ENCODE results near the gene MANF. TPM values are rescaled to one million over a fixed set of nuclear protein-coding genes. Genes with fewer than 3 reads are reported as not detected.

Gene MANF
- total RNA-seq, 4 donors from 2014 or later, result 13.7 to 38.3 (median 22.8) TPM

GRCh38 chr3:51340013-51340829 lies 44.9 kb upstream of the MANF start:
- Histone ChIP-seq H3K9me3 (no peaks in the 10 kb centered on the region), H3K36me3 (peaks cover 0 to 17% of the 10 kb centered on the region in 2 donors), H3K4me3 (no peak overlapping the region), H3K27ac (peak overlapping the region; percentile 71 to 79 (median 75)), H3K4me1 (peaks cover 3 to 21% (median 10%) of the 10 kb centered on the region in 3 donors), H3K27me3 (no peaks in the 10 kb centered on the region)
- 35 to 46% methylated on average over 3 of the region's 4 CpGs for WGBS, 2 donors (ENCODE audit: low coverage in 1 of 2)
- peak; percentile 93 for ATAC-seq
- TF ChIP-seq CTCF (IDR thresholded peaks at IDR 0.05) (no peak), POLR2AphosphoS5 (IDR thresholded peaks at IDR 0.05) (peak; percentile 50)

GRCh38 chr3:51340989-51341636 lies 44.0 kb upstream of the MANF start:
- Histone ChIP-seq H3K27me3 (no peaks in the 10 kb centered on the region), H3K27ac (peak overlapping the region; percentile 71 to 79 (median 75)), H3K4me3 (no peak overlapping the region), H3K4me1 (peaks cover 3 to 21% (median 10%) of the 10 kb centered on the region in 3 donors), H3K36me3 (peaks cover 0 to 17% of the 10 kb centered on the region in 2 donors), H3K9me3 (no peaks in the 10 kb centered on the region)
- no peak for ATAC-seq
- 36 to 100% methylated on average over 1 to 2 of the region's 8 CpGs for WGBS, 2 donors (ENCODE audit: low coverage in 1 of 2)
- TF ChIP-seq POLR2AphosphoS5 (IDR thresholded peaks at IDR 0.05) (no peak), CTCF (IDR thresholded peaks at IDR 0.05) (no peak), POLR2A (IDR thresholded peaks at IDR 0.05) (no peak), EP300 (IDR thresholded peaks at IDR 0.05) (no peak)

- no peak for TF ChIP-seq POLR2A (IDR thresholded peaks at IDR 0.05)
- Histone ChIP-seq H3K36me3 (peaks cover 0 to 3% of the 10 kb centered on the region in 2 donors), H3K27me3 (no peaks in the 10 kb centered on the region), H3K9me3 (no peaks in the 10 kb centered on the region), H3K4me1 (peaks cover 3 to 21% (median 10%) of the 10 kb centered on the region in 3 donors), H3K4me3 (no peak overlapping the region), H3K27ac (no peak overlapping the region)
- WGBS, 2 donors (ENCODE audit: low coverage in 1 of 2), result 83% methylated on average over 6 of the region's 7 CpGs; no CpG with 5 or more reads in 1 of the 2 donors
- peak; percentile 60 for ATAC-seq
Observed at GRCh38 chr3:51343918-51344687, 41.0 kb upstream of the MANF start.

- Histone ChIP-seq H3K4me3 (no peak overlapping the region), H3K36me3 (peaks cover 0 to 33% of the 10 kb centered on the region in 2 donors), H3K4me1 (no peaks in the 10 kb centered on the region), H3K27me3 (no peaks in the 10 kb centered on the region), H3K27ac (no peak overlapping the region), H3K9me3 (no peaks in the 10 kb centered on the region)
- no peak for ATAC-seq
- 71% methylated on average over 1 of the region's 1 CpG; no CpG with 5 or more reads in 1 of the 2 donors for WGBS, 2 donors (ENCODE audit: low coverage in 1 of 2)
- TF ChIP-seq POLR2A (IDR thresholded peaks at IDR 0.05), result no peak
Observed at GRCh38 chr3:51350751-51351150, 34.3 kb upstream of the MANF start.

- no peak overlapping the region for H3K4me3 ChIP-seq
- no peaks in the 10 kb centered on the region for H3K4me1 ChIP-seq
- H3K27me3 ChIP-seq, result no peaks in the 10 kb centered on the region
- no peak overlapping the region for H3K27ac ChIP-seq
- TF ChIP-seq POLR2A (IDR thresholded peaks at IDR 0.05) (no peak), EP300 (IDR thresholded peaks at IDR 0.05) (no peak), CTCF (IDR thresholded peaks at IDR 0.05) (no peak), POLR2AphosphoS5 (IDR thresholded peaks at IDR 0.05) (no peak)
- 88% methylated on average over 4 of the region's 4 CpGs; no CpG with 5 or more reads in 1 of the 2 donors for whole genome bisulfite sequencing, 2 donors (ENCODE audit: low coverage in 1 of 2)
- H3K36me3 ChIP-seq, result peaks cover 0 to 56% of the 10 kb centered on the region in 2 donors
- H3K9me3 ChIP-seq, result no peaks in the 10 kb centered on the region
- ATAC-seq, result no peak
Observed at GRCh38 chr3:51353131-51353530, 32.0 kb upstream of the MANF start.

Data from gastroesophageal sphincter (tissue), 4 donors.